LNCAP (cell line): ENCODE measurements around the gene KRTAP10-7.
"Not testable (repeated sequence)": the region's sequence is repeated elsewhere in the genome, so short reads cannot be mapped to it uniquely, and the experiment has no call there.

Experiments
- CTCF ChIP-seq: fragments of 450-650 bp; IDR thresholded peaks from 2 replicates; pipeline ENCODE4 v1.5.1; 2017; ENCODE audit warnings: mild to moderate bottlenecking

KRTAP10-7 gene

DNA sequence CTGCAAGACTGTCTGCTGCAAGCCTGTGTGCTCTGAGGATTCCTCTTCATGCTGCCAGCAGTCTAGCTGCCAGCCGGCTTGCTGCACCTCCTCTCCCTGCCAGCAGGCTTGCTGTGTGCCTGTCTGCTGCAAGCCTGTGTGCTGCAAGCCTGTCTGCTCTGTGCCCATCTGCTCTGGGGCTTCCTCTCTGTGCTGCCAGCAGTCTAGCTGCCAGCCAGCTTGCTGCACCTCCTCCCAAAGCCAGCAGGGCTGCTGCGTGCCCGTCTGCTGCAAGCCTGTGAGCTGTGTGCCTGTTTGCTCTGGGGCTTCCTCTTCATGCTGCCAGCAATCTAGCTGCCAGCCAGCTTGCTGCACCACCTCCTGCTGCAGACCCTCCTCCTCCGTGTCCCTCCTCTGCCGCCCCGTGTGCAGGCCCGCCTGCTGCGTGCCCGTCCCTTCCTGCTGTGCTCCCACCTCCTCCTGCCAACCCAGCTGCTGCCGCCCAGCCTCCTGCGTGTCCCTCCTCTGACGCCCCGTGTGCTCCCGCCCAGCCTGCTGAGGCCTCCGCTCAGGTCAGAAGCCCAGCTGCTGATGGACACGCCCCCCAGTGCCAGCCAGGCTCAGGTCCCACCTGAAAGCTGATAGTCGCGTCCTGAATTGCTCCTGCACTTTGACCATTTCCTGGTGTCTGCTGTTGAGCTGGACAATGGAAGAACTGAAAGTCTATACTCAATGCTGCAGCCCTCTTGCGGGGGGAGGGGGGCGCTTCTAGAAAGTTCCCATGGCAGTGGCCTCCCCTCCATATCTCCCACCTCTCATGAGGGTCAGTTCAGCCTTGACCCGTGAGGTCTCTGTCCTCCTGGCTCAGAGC, 25.7 kb upstream of the KRTAP10-7 start:
- TF ChIP-seq CTCF: no peak

DNA sequence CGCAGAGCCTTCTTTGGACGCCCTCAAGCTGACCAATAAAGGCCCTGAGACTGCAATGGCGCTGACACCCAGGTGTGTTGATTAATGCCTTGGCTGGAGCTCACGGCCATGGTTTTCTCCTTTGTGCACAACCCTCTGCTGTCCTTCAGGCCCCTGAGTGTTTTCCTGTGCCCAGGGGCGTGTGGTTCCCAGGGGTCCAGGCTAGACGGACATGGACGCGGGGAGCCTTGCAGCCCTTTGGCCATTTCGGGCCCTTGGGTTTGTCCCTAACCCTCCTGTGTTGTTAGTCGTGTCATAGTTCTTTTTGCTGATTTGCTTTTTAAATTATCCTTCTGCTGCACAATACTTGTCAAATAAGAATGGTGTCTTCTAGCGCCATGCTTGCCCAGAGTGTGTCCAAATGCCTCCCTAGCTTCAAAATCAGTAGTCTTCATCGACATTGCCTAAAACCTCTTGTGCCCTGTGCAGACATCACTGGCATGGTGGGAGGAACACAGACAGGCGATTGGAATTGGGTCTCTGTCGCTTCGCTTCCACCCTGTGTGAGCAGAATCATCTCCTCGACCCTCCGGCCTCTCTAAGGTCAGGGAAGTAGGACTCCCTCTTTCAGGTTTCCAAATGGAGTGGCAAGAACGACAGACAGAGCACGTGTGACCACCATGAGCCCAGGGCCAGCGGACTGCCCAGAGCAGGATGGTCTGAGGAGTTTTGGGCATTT, 24.9 kb upstream of the KRTAP10-7 start:
- TF ChIP-seq CTCF: no peak

- TF ChIP-seq CTCF: no peak
Measured at GRCh38 chr21:44576025-44576420, 24.4 kb upstream of the KRTAP10-7 start.

DNA sequence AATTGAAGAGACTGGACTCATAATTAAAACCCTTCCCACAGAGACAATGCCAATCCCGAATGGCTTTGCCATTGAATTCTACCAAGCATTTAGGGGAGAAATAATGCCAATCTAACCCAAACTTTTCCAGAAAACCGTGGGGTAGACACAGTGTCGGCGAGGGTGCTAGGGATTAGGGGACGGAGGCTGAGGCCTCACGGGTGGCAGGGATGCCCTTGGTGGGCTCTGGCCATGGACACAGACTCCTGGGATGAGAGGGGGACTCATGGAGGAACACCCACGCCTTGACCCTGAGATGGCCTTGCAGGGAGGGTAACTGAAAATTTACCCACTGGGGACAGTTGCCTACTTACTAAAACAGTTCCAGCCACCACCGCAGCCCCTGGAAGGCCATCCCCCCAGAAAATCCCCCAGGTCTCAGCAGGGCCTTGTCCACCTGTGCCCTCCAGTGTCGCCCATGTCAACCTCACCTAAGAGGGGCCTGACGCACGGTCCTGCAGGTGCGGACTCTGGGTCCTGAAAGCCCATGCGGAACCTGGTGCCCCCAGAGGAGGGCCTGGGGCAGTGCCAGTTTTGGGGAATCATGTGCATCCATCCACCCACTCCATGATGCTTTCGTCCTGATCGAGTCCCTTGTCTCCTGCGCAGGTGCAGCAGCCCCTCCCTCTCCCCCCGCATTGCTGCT, 21.9 kb upstream of the KRTAP10-7 start:
- no peak for TF ChIP-seq CTCF

DNA sequence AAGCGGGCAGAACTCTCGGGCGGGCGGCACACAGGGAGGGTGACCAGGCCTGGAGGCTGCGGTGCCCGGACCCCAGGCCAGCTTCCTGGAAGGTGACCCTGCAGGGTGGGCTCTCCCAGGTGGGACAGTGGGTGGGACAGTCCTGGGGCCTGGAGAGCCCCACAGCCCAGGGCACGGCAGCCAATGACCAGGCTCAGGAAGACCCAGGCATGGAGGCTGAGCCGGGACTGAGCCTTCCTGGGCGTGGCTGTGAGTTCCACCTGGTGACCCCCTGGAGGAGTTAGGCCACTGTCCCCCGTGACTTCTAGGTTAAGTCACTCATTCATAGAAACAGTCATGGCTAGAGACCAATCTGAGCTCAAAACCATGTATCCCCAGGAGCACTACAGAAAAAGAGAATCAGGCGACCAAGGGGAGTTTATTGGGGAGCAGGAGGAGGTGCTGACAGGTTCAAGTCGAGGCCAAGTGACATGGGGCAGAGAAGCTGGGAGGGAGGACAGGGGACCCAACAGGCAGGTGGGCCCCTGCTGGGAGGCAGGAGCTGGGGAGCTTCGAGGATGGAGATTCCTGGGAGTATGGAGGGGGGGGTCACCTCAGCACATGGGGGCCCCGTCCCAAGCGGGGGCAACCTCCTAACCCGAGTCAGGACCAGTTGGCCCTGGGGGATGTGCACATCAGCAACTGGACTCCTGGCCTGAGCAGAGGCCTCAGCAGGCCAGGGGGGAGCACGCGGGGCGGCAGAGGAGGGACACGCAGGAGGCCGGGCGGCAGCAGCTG, 21.2 kb upstream of the KRTAP10-7 start:
- TF ChIP-seq CTCF: no peak

DNA sequence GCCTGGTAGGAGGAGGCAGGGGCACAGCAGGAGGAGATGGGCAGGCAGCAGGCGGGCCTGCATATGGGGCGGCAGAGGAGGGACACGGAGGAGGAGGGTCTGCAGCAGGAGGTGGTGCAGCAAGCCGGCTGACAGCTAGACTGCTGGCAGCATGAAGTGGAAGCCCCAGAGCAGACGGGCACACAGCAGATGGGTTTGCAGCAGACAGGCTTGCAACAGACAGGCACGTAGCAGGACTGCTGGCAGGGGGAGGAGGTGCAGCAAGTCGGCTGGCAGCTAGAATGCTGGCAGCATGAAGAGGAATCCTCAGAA, 20.6 kb upstream of the KRTAP10-7 start:
- TF ChIP-seq CTCF: no peak

GRCh38 chr21:44580231-44580821, 20.1 kb upstream of the KRTAP10-7 start, which contains the start of gene KRTAP10-5:
TSS of gene KRTAP10-5 (minus strand) at chr21:44580604. CDS start at chr21:44580578, 26 bp downstream.
- TF ChIP-seq CTCF: not testable (repeated sequence)
